ENCODE results near the gene SNX19. TPM values are rescaled to one million over a fixed set of nuclear protein-coding genes. Genes with fewer than 3 reads are reported as not detected.
"Not testable (repeated sequence)": the region's sequence is repeated elsewhere in the genome, so short reads cannot be mapped to it uniquely, and the experiment has no call there.

SNX19 gene
- total and polyA plus RNA-seq, 8 donors, result 11.7 to 37.2 (median 22.4) TPM

DNA sequence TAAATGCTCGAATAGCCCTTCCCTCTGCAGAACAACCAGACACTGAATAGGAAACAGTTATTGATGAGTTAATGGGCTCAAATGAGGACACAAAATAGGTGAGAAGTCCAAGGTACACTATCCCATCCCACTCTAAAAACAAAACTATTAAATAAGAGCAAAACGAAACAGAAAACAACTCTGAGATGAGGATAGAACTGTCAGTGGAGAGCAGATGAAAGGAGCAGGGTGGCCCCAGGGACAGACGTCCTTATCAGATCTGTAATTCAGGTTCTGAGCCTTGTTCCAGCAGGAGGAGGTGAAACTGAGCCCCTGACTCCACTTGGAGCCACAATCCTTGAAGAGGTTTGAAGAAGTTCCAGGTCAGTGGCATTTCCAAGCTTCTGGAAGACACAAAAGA lies 8.5 kb upstream of the SNX19 start:
- Histone ChIP-seq H3K4me1 (no peaks in the 10 kb centered on the region), H3K9me3 (no peaks in the 10 kb centered on the region), H3K27me3 (no peaks in the 10 kb centered on the region), H3K36me3 (no peaks in the 10 kb centered on the region), H3K27ac (no peak overlapping the region), H3K4me3 (no peak overlapping the region)
- TF ChIP-seq, protein P1, sequence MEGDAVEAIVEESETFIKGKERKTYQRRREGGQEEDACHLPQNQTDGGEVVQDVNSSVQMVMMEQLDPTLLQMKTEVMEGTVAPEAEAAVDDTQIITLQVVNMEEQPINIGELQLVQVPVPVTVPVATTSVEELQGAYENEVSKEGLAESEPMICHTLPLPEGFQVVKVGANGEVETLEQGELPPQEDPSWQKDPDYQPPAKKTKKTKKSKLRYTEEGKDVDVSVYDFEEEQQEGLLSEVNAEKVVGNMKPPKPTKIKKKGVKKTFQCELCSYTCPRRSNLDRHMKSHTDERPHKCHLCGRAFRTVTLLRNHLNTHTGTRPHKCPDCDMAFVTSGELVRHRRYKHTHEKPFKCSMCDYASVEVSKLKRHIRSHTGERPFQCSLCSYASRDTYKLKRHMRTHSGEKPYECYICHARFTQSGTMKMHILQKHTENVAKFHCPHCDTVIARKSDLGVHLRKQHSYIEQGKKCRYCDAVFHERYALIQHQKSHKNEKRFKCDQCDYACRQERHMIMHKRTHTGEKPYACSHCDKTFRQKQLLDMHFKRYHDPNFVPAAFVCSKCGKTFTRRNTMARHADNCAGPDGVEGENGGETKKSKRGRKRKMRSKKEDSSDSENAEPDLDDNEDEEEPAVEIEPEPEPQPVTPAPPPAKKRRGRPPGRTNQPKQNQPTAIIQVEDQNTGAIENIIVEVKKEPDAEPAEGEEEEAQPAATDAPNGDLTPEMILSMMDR (IDR thresholded peaks at IDR 0.05), result no peak
- ATAC-seq (no peak), FAIRE-seq (no peak), DNase-seq (no peak)
- 38 to 51% methylated on average over 3 of the region's 3 CpGs for WGBS, 2 donors
- intact Hi-C loops (cut with DNase I), result loop anchor here in 2 of 3 donors (10.0 kb wide), 1 partner anchor 750 kb away; no protein-coding TSS in a partner anchor

DNA sequence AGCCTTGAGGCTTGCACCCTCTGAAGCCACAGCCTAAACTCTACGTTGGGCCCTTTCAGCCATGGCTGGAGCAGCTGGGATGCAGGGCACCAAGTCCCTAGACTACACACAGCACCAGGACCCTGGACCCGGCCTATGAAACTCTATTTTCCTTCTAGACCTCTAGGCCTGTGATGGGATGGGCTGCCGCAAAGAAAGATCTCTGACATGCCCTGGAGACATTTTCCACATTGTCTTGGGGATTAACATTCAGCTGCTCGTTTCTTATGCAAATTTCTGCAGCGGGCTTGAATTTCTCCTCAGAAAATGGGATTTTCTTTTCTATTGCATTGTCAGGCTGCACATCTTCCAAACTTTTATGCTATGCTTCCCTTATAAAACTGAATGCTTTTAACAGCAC lies 4.3 kb upstream of the SNX19 start:
- not testable (repeated sequence) for FAIRE-seq, DNase-seq, H3K36me3 ChIP-seq, H3K27ac ChIP-seq, H3K9me3 ChIP-seq, H3K4me1 ChIP-seq, H3K27me3 ChIP-seq, ATAC-seq, H3K4me3 ChIP-seq
- 61 to 64% methylated on average over 5 of the region's 5 CpGs for WGBS, 2 donors
- intact Hi-C loops (cut with DNase I), result loop anchor here in 2 of 3 donors (10.0 kb wide), 1 partner anchor 754 kb away; no protein-coding TSS in a partner anchor

- TF ChIP-seq, protein P1 (IDR thresholded peaks at IDR 0.05), result no peak
- intact Hi-C loops (cut with DNase I), result no loop called here
- Histone ChIP-seq H3K27me3 (no peaks in the 10 kb centered on the region), H3K4me1 (peaks cover 4 to 13% (median 6%) of the 10 kb centered on the region in 3 donors), H3K9me3 (no peaks in the 10 kb centered on the region), H3K36me3 (peaks cover 0 to 5% (median 0%) of the 10 kb centered on the region in 3 donors), H3K4me3 (no peak overlapping the region), H3K27ac (no peak overlapping the region)
- ATAC-seq, result peak in 1 of 4 donors; percentile 22
- WGBS, 2 donors, result 29 to 32% methylated on average over 6 of the region's 6 CpGs
- no peak for FAIRE-seq
- DNase-seq, result peak in 5 of 6 donors; percentile 46 to 73 (median 58)
These were observed 1.8 kb upstream of the SNX19 start for GRCh38 chr11:130918081-130918480.

DNA sequence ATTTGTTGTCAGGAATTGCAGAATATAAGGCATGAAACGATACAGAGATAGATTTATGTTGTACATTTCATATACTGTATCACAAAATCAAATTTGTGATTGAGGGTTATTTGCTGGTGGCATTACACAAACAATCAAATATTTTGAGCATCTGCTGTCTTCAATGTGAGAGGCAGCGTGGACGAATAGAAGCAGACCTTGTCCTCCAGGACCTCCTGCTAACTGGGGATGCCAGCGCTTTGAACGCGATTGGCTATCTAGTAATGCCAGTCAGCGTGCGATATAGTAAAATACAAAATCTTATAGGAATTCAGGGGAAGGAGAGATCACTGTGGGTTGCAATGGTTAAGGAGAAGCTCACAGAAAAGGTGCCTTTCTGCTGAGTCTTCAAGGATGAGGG lies 631 bp upstream of the SNX19 start:
- peak overlapping the region in 3 of 4 donors; percentile 77 to 97 (median 91) for H3K4me3 ChIP-seq
- peak overlapping the region in 2 of 4 donors; percentile 61 to 68 for H3K27ac ChIP-seq
- TF ChIP-seq, protein P1 (IDR thresholded peaks at IDR 0.05), result no peak
- 60 to 64% methylated on average over 8 of the region's 8 CpGs for WGBS, 2 donors
- H3K36me3 ChIP-seq, result peaks cover 0 to 5% (median 0%) of the 10 kb centered on the region in 3 donors
- H3K9me3 ChIP-seq, result no peaks in the 10 kb centered on the region
- H3K27me3 ChIP-seq, result no peaks in the 10 kb centered on the region
- no peak for FAIRE-seq
- no peak for ATAC-seq
- intact Hi-C loops (cut with DNase I), result no loop called here
- no peak for DNase-seq
- H3K4me1 ChIP-seq, result peaks cover 4 to 21% (median 6%) of the 10 kb centered on the region in 3 donors

DNA sequence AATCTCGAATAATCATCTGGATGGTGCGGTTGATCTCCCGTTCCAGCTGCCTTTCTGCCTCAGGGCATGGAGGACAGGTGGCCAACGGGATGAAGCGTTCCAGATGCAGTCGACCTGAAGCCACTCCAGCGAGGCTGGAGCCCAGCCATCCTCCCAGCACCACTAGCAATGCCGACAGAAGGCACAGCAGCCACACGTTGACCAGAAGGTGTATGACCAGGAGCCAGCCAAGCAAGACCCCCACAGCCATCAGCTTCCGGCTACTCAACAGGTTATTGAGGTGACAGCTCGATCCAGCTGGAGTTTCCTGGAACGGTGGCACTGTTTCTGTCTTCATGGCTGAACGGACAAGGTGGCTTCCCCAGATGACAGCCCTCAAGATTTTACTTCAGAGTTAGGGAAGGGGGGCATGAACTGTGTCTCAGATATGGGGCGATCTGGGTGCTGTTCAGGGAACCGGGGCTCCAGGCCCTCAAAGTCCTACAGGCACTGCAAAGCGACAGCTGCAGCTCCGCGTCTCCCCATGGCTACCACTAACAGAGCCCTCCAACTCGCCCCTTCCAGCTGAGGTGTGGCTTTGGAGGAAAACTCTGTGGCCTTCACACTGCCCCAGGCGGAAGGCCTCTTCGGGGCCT lies 559 bp downstream of the SNX19 start:
- intact Hi-C loops (cut with DNase I), result no loop called here
- FAIRE-seq, result no peak
- H3K27ac ChIP-seq, result peak overlapping the region; percentile 34 to 68 (median 56)
- peaks cover 0 to 5% (median 0%) of the 10 kb centered on the region in 3 donors for H3K36me3 ChIP-seq
- H3K27me3 ChIP-seq, result no peaks in the 10 kb centered on the region
- peak in 2 of 6 donors; percentile 34 to 62 for DNase-seq
- ATAC-seq, result peak in 1 of 4 donors; percentile 0
- whole genome bisulfite sequencing, 2 donors, result 16 to 20% methylated on average over 21 of the region's 21 CpGs
- TF ChIP-seq, protein P1 (IDR thresholded peaks at IDR 0.05), result no peak
- H3K4me1 ChIP-seq, result peaks cover 4 to 21% (median 6%) of the 10 kb centered on the region in 3 donors
- H3K9me3 ChIP-seq, result no peaks in the 10 kb centered on the region
- H3K4me3 ChIP-seq, result peak overlapping the region; percentile 77 to 97 (median 91)

All from pancreas (tissue), 10 donors.